Fibroblast of skin of left biceps (primary cell): Measurements from ENCODE around the gene HLA-B.

Source experiments
- DNase-seq, 2 experiments: peaks; one replicate each; pipeline ENCODE4 v3.0.0-alpha.2; 2013; ENCODE audit warnings: low read depth in 2 of 2

Gene HLA-B

DNA sequence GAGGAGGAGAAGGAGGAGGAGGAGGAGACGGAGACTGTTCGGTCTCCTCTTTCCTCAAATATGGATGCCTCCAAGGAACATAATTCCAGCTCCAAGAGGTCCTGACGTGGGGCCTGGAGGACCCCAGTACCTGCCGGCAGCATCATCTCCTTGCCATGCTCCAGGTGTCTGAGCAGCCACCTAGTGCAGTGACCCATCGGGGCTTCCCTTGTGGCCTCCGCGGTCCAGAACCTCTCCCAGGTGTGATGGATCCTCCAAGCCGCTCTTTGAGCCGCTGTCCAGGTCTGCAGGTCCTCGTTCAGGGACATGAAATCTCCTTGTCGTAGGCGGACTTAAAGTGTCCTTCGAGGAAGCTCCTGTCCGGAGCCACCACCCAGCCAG lies 49.3 kb downstream of the HLA-B start:
- no peak for DNase-seq

DNA sequence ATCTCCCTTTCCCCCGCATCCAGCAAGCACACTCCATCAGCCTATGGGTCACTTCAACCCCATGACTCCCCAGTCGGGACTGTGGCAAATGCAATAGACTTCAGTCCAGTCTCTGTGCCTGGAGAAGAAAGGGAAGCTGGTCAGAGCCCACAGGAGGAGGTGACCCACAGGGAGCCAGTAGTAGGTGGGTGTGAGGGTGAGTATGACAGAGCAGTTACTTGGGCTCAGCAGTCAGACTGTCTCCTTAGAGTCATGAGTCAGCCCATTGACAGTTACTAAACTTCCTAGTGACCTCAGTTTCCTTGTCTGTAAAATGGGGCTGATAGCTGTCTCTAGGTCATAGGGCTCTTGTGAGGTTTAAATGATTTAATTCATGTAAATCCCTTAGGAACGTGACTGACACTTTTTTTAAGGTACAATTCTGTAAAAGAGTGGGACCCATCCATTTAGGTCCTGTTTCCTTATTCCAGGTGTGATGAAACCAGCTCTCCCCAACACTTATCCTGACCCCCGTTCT lies 51.2 kb downstream of the HLA-B start:
- no peak for DNase-seq

DNA sequence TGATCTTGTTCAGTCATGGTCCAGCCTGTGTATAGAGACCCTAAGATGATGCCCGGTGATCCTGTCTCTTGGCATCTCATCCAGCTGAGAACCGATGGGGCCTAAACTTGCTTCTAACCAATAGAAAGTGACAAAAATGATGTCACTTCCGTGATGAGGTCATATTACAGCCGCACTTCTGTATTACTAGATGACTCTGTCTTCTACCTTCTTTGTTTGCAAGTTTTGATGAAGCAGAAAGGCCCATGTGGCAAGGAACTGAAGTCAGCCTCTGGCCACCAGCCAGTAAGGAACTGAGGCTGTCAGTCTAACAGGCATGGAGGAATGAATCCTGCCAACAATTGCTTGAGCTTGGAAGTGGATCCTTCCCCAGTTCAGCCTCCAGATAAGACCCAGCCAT lies 52.3 kb downstream of the HLA-B start:
- DNase-seq, result no peak
